Psoas muscle (tissue), 8 donors: ENCODE data around the gene STYXL1. TPM values are rescaled to one million over a fixed set of nuclear protein-coding genes. Genes with fewer than 3 reads are reported as not detected.
"Not testable (repeated sequence)": the region's sequence is repeated elsewhere in the genome, so short reads cannot be mapped to it uniquely, and the experiment has no call there.

ENCODE experiments used
- ATAC-seq, 4 donors: fragments of 200-7000 bp; cut with Tn5 transposase; one replicate each; pipeline ENCODE4 v1.9.1; 2020; ENCODE audit warnings: moderate library complexity in 3 of 4, mild to moderate bottlenecking in 2 of 4
- DNase-seq, 2 donors: peaks; one replicate each; pipeline ENCODE4 v3.0.0-alpha.2; 2020
- H3K27ac ChIP-seq: fragments of 200-600 bp; one replicate; pipeline ENCODE4 v1.8.0; 2022
- H3K27me3 ChIP-seq, 3 donors: fragments of 200-600 bp in 1 of 3; one replicate each; pipeline versions ENCODE4 v1.6.1 to v1.8.0; 2013 to 2022; ENCODE audit warnings: low read length in 2 of 3, mild to moderate bottlenecking in 2 of 3, moderate library complexity in 1 of 3; ENCODE audit not compliant: insufficient read depth in 3 of 3
- H3K36me3 ChIP-seq, 2 donors: fragments of 200-600 bp in 1 of 2; one replicate each; pipeline versions ENCODE4 v1.6.1 to v1.8.0; 2013 to 2022; ENCODE audit warnings: low read depth in 1 of 2, mild to moderate bottlenecking in 1 of 2, moderate library complexity in 1 of 2; ENCODE audit not compliant: insufficient read depth in 1 of 2
- H3K4me1 ChIP-seq: fragments of 200-600 bp; one replicate; pipeline ENCODE4 v1.8.0; 2022
- H3K4me3 ChIP-seq: fragments of 200-600 bp; one replicate; pipeline ENCODE4 v1.8.0; 2022; ENCODE audit warnings: mild to moderate bottlenecking
- H3K9me3 ChIP-seq: fragments of 200-600 bp; one replicate; pipeline ENCODE4 v1.8.0; 2022
- WGBS, 3 donors: extraction: QIAGEN DNeasy Blood & Tissue Kit; methylation state at CpG; one replicate each; pipeline versions ENCODE4 v1.1.6 to v1.1.7; 2013; 5-methylcytosine and 5-hydroxymethylcytosine counted together
- intact Hi-C, 2 donors: fragments of 100-400 bp; cut with DNase I; formaldehyde crosslinking; loops; one replicate each; pipeline versions ENCODE4 v1.11.0 to v1.14.2; 2022
- polyA plus RNA-seq, 3 donors: library from polyadenylated mRNA; stranded (reverse); fragments of 200-250 nt; gene quantifications; one replicate each; pipeline ENCODE4 v1.2.3, GENCODE V29; 2013
- total RNA-seq, 4 donors: library from RNA; stranded (reverse); fragmentation: NEBNext Ultra II Directional in 2 of 4; extraction: Animal tissue kit (Norgen Biotek cat#: 25700) in 2 of 4; gene quantifications; one replicate each; pipeline versions ENCODE4 v1.2.1 to v1.2.4, GENCODE V29; 2021 to 2023
- TF ChIP-seq, protein P1 (sequence below): fragments of 200-600 bp; IDR thresholded peaks from one replicate; pipeline ENCODE4 v1.8.0; 2022; ENCODE audit warnings: antibody characterized with exemption
- donor health status: healthy with polysubstance abuse.
- donor health status: DM: no; HTN: no; CAD: no; lungs with moderate emphysema.
- donor health status: Bipolar disorder and iron deficiency.
- donor health status: healthy.
- donor health status: DM: yes; HTN: yes; CAD: no.
- donor health status: DM: no; HTN: no; CAD: no.
- donor health status: DM: no; HTN: no; CAD: no.
- donor health status: DM: yes; HTN: yes; CAD: no.

Gene STYXL1
- total and polyA plus RNA-seq, 7 donors, result 6.6 to 67.5 (median 15.4) TPM

DNA sequence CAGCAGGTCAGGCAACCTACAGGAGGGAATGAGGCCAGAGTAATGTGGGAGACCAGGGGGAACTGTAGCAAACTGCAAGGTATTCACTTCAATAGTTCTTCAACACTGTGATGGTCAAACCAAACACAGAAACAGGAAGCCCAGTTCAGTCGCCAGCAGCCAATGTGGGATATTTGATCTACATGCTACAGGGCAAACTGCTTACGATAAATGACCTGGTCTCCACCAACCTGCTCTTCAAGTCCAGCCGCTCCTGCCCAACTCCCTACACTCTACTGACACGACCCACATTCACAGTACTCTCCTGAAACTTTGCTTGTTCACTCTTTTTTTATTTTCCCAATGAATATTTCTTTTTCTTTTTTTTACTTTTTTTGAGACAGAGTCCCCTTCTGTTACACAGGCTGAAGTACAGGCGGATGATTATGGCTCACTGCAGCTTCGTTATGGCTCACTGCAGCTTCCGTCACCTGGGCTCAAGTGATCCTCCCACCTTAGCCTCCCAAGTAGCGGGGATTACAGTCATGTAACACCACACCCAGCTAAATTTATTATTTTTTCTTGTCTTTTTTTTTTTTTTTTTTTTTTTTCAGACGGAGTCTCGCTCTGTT is 42.2 kb upstream of the STYXL1 start:
- DNase-seq (no peak), ATAC-seq (no peak)
- intact Hi-C loops, result no loop called here
- no peaks in the 10 kb centered on the region for H3K4me1 ChIP-seq
- TF ChIP-seq, protein P1, sequence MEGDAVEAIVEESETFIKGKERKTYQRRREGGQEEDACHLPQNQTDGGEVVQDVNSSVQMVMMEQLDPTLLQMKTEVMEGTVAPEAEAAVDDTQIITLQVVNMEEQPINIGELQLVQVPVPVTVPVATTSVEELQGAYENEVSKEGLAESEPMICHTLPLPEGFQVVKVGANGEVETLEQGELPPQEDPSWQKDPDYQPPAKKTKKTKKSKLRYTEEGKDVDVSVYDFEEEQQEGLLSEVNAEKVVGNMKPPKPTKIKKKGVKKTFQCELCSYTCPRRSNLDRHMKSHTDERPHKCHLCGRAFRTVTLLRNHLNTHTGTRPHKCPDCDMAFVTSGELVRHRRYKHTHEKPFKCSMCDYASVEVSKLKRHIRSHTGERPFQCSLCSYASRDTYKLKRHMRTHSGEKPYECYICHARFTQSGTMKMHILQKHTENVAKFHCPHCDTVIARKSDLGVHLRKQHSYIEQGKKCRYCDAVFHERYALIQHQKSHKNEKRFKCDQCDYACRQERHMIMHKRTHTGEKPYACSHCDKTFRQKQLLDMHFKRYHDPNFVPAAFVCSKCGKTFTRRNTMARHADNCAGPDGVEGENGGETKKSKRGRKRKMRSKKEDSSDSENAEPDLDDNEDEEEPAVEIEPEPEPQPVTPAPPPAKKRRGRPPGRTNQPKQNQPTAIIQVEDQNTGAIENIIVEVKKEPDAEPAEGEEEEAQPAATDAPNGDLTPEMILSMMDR, result no peak
- H3K4me3 ChIP-seq, result no peak overlapping the region
- no peaks in the 10 kb centered on the region for H3K36me3 ChIP-seq
- 64 to 67% (median 66%) methylated on average over 9 to 10 of the region's 10 CpGs for WGBS, 3 donors
- no peak overlapping the region for H3K27ac ChIP-seq
- H3K27me3 ChIP-seq, result no peaks in the 10 kb centered on the region
- no peaks in the 10 kb centered on the region for H3K9me3 ChIP-seq

DNA sequence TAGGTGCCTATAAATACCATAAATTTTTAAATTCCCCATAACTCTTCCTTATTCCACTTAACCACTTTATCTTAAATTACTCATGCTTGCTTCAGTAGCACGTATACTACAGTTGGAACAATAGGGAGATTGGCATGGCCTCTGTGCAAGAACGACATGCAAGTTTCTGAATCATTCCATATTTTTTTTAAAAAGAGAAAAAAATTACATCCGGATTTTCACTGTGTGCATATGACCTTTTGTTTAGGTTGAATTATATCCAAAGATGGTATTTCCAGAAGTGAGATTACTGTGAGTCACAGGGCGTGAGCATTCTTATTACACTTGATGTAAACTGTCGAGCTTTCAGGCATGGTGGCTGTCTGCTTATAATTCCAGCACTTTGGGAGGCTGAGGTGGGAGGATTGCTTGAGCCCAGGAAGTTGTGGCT is 39.6 kb upstream of the STYXL1 start:
- WGBS, 3 donors, result 51 to 58% (median 52%) methylated on average over 5 of the region's 5 CpGs
- DNase-seq, H3K36me3 ChIP-seq, intact Hi-C loops, H3K27me3 ChIP-seq, H3K27ac ChIP-seq, H3K4me3 ChIP-seq, ATAC-seq, H3K4me1 ChIP-seq, H3K9me3 ChIP-seq: not testable (repeated sequence)

DNA sequence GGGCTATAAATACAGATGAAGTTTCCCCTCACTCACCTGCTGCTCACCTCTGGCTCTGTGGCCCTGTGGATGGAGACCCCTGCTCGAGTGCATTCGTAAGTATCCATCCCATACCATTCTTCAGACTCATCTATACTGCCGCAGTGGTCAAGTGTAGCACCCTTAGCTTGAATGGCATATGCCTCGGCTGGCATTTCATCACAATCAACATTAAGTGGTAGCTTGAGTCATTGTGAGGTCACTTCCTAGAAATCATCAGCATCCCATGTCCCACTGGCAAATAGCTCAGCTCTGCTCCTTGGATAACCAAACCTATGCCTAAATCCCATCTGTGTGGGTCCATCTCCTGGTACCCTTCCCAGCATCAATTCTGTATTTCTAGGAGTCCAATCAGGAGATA is 38.3 kb upstream of the STYXL1 start:
- DNase-seq, result no peak
- H3K4me1 ChIP-seq, result no peaks in the 10 kb centered on the region

DNA sequence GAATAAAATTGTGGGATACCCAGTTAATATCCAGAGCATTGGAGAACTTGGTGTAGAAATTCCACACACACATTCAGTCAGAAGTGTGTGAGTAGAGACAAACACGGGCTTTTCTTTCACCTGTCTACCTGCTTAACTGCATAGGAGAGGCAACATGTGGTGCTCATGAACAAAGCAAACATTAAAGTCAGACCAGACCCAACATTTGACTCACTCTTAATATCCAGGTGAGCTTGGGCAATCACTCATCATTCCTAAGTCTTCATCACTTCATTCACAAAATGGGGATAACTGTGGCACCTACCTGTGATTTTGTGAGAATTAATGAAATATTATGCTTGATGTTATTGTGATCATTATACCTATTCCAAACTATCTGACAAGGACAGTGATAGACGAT is 36.3 kb upstream of the STYXL1 start:
- H3K27ac ChIP-seq, H3K4me1 ChIP-seq, DNase-seq, H3K36me3 ChIP-seq, intact Hi-C loops, H3K4me3 ChIP-seq, ATAC-seq, H3K9me3 ChIP-seq, H3K27me3 ChIP-seq: not testable (repeated sequence)
- WGBS, 3 donors, result 75 to 81% (median 76%) methylated on average over 2 of the region's 2 CpGs

More for the DNA sequence above, 38.3 kb upstream of the STYXL1 start:
- H3K36me3 ChIP-seq, result no peaks in the 10 kb centered on the region
- no peaks in the 10 kb centered on the region for H3K27me3 ChIP-seq
- no peak overlapping the region for H3K27ac ChIP-seq
- intact Hi-C loops, result no loop called here
- ATAC-seq, result no peak
- WGBS, 3 donors, result 82 to 90% (median 88%) methylated on average over 4 of the region's 4 CpGs
- no peak overlapping the region for H3K4me3 ChIP-seq
- no peaks in the 10 kb centered on the region for H3K9me3 ChIP-seq
- TF ChIP-seq, protein P1, result no peak

DNA sequence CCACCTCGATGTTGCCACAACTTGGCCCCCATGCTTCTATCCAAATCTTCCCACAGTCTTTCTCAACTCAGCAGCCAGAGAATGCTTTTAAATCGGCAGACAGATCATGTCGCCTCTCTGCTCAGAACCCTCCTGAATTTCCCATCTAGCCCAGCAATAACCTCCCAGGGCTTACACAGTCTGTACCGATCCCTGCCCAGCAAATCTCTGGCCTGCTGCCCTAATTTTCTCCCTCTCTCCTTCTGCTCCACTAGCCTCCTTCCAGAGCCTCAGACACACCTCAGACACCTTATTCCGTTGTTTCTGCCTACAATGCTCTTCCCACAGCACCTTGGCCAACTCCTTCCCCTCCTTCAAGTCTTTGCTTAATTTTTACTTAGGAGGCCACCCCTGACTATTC is 32.4 kb upstream of the STYXL1 start:
- WGBS, 3 donors, result 71 to 80% (median 79%) methylated on average over 5 of the region's 5 CpGs
- Histone ChIP-seq H3K4me1 (no peaks in the 10 kb centered on the region), H3K36me3 (no peaks in the 10 kb centered on the region), H3K4me3 (no peak overlapping the region), H3K9me3 (no peaks in the 10 kb centered on the region), H3K27ac (no peak overlapping the region), H3K27me3 (no peaks in the 10 kb centered on the region)
- TF ChIP-seq, protein P1, result no peak
- intact Hi-C loops, result no loop called here
- ATAC-seq, result no peak
- DNase-seq, result no peak

DNA sequence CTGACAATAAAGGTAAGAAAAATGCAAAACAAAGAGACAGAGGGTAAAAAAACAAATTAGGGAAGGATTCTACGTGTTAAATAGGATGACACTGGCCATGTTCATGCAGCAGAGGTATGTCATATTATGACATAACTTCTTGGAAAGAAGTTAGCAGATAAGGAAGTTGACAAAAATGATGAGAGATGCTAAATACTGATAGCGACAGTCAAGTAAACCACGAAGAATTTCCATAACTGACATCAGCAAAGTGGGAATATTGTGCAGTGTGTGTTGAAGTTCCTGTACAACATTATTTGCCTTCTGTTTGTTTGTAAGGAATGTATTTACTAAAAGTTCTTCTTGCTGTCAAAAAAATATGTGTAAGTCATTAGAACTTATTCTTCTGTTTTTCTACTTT is 29.6 kb upstream of the STYXL1 start:
- TF ChIP-seq, protein P1, result no peak
- intact Hi-C loops, result no loop called here
- H3K9me3 ChIP-seq, result no peaks in the 10 kb centered on the region
- no peak overlapping the region for H3K27ac ChIP-seq
- ATAC-seq (no peak), DNase-seq (no peak)
- H3K27me3 ChIP-seq, result no peaks in the 10 kb centered on the region
- H3K4me3 ChIP-seq, result no peak overlapping the region
- H3K4me1 ChIP-seq, result no peaks in the 10 kb centered on the region
- no peaks in the 10 kb centered on the region for H3K36me3 ChIP-seq
- 57 to 74% (median 70%) methylated on average over 3 of the region's 3 CpGs for WGBS, 3 donors
